ENCODE data around the gene PDE8A. TPM values are rescaled to one million over a fixed set of nuclear protein-coding genes. Genes with fewer than 3 reads are reported as not detected.

The PDE8A gene
- total and polyA plus RNA-seq, 2 donors (not counting 1 experiment from before 2014, with no cell fraction given): 17.4 to 51.1 TPM

DNA sequence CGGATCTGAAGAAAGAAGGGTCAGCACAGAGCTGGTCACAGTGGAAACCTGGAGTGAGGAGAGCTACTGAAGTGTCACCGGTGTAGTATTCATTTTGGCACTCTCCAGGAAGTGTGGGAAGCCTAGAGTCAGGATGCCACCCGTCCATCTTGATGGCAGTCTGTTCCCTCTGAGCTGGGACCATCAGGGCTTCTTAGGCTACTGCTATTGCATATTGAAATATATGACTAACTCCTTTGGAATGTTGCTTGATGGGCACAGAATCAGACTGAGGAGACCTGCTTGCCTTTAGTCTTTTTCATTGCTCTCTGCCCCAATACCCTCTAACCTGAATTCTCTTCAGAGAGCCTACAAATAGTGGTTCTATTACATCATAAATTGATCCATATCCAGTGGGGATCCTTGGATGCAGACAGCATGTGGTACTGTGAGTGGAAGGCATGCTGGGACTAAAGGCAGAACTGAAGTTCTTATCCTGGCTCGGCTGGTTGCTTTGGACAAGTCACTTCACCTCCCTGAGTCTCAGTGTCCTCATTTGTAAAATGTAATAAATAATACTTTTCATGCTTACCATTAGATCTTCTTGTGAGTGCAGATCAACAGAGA lies 143.5 kb downstream of the PDE8A start:
- H3K27me3 ChIP-seq (replicated peaks in 1 of 4; ENCODE audit: control extremely low read depth in 1 of 4, control insufficient read depth in 3 of 4, insufficient read depth in 4 of 4, low read length in 3 of 4): no peaks in the 10 kb centered on the region
- no peak for DNase-seq
- Mint-ChIP-seq H3K4me3 (no peak overlapping the region), H3K27ac (no peak overlapping the region), H3K4me1 (no peaks in the 10 kb centered on the region), H3K27me3 (no peaks in the 10 kb centered on the region), H3K9me3 (ENCODE audit: insufficient read depth) (no peaks in the 10 kb centered on the region)
- ATAC-seq (ENCODE audit: low read depth): no peak
- no peaks in the 10 kb centered on the region for H3K9me3 ChIP-seq (ENCODE audit: control extremely low read depth in 1 of 3, control insufficient read depth in 2 of 3, insufficient read depth in 1 of 3, low read length in 2 of 3)
- WGBS (ENCODE audit: insufficient coverage): 93% methylated on average over 3 of the region's 4 CpGs
- no peak overlapping the region for H3K27ac ChIP-seq (ENCODE audit: low read length in 2 of 2)
- CTCF ChIA-PET: no interaction called here
- no peaks in the 10 kb centered on the region for H3K4me1 ChIP-seq (ENCODE audit: control insufficient read depth in 2 of 2, insufficient read depth in 2 of 2, low read length in 2 of 2)
- H3K36me3 ChIP-seq (replicated peaks in 1 of 2; ENCODE audit: control extremely low read depth in 1 of 2, control insufficient read depth in 1 of 2, extremely low read depth in 1 of 2, insufficient read depth in 2 of 2, low read length in 1 of 2): peaks cover 4 to 32% of the 10 kb centered on the region in 2 experiments
- no peak overlapping the region for H3K4me3 ChIP-seq (ENCODE audit: control extremely low read depth in 1 of 5, extremely low read depth in 1 of 5, insufficient read depth in 1 of 5, low read depth in 2 of 5, low read length in 4 of 5)
- intact Hi-C loops (cut with micrococcal nuclease): no loop called here
- no peak overlapping the region for H3K9ac ChIP-seq (ENCODE audit: low read length)
- TF ChIP-seq, protein P1, sequence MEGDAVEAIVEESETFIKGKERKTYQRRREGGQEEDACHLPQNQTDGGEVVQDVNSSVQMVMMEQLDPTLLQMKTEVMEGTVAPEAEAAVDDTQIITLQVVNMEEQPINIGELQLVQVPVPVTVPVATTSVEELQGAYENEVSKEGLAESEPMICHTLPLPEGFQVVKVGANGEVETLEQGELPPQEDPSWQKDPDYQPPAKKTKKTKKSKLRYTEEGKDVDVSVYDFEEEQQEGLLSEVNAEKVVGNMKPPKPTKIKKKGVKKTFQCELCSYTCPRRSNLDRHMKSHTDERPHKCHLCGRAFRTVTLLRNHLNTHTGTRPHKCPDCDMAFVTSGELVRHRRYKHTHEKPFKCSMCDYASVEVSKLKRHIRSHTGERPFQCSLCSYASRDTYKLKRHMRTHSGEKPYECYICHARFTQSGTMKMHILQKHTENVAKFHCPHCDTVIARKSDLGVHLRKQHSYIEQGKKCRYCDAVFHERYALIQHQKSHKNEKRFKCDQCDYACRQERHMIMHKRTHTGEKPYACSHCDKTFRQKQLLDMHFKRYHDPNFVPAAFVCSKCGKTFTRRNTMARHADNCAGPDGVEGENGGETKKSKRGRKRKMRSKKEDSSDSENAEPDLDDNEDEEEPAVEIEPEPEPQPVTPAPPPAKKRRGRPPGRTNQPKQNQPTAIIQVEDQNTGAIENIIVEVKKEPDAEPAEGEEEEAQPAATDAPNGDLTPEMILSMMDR (IDR thresholded peaks at IDR 0.05): no peak
- no peak for TF ChIP-seq EZH2 (IDR thresholded peaks at IDR 0.05; ENCODE audit: borderline replicate concordance, insufficient read depth, low read depth, low read length, poor library complexity, severe bottlenecking)
- H2AFZ ChIP-seq (ENCODE audit: insufficient read depth, low read depth, low read length, poor library complexity, severe bottlenecking): no peak overlapping the region
- no peak overlapping the region for H3K4me2 ChIP-seq (replicated peaks; ENCODE audit: low read depth, low read length, poor library complexity, severe bottlenecking)
- POLR2A ChIA-PET: no interaction called here
- no peaks in the 10 kb centered on the region for H4K20me1 ChIP-seq (ENCODE audit: control insufficient read depth, insufficient read depth, low read length, poor library complexity, severe bottlenecking)
- H3K79me2 ChIP-seq (ENCODE audit: control insufficient read depth, insufficient read depth, low read length): no peaks in the 10 kb centered on the region

GRCh38 chr15:85128621-85129020 lies 147.0 kb downstream of the PDE8A start:
- ATAC-seq (ENCODE audit: low read depth): no peak
- Mint-ChIP-seq H3K9me3 (ENCODE audit: insufficient read depth) (peaks cover 2% of the 10 kb centered on the region), H3K4me3 (no peak overlapping the region), H3K27ac (no peak overlapping the region), H3K4me1 (no peaks in the 10 kb centered on the region), H3K27me3 (no peaks in the 10 kb centered on the region)
- no peak for TF ChIP-seq EZH2 (IDR thresholded peaks at IDR 0.05; ENCODE audit: borderline replicate concordance, insufficient read depth, low read depth, low read length, poor library complexity, severe bottlenecking)
- TF ChIP-seq, protein P1 (IDR thresholded peaks at IDR 0.05): no peak
- ChIA-PET CTCF (no interaction called here), POLR2A (no interaction called here)
- Histone ChIP-seq H3K36me3 (replicated peaks in 1 of 2; ENCODE audit: control extremely low read depth in 1 of 2, control insufficient read depth in 1 of 2, extremely low read depth in 1 of 2, insufficient read depth in 2 of 2, low read length in 1 of 2) (peaks cover 0 to 28% of the 10 kb centered on the region in 2 experiments), H3K9ac (ENCODE audit: low read length) (no peak overlapping the region), H3K9me3 (ENCODE audit: control extremely low read depth in 1 of 3, control insufficient read depth in 2 of 3, insufficient read depth in 1 of 3, low read length in 2 of 3) (peaks cover 0 to 2% (median 0%) of the 10 kb centered on the region in 3 donors), H3K27me3 (replicated peaks in 1 of 4; ENCODE audit: control extremely low read depth in 1 of 4, control insufficient read depth in 3 of 4, insufficient read depth in 4 of 4, low read length in 3 of 4) (no peaks in the 10 kb centered on the region), H3K27ac (ENCODE audit: low read length in 2 of 2) (no peak overlapping the region), H3K4me2 (replicated peaks; ENCODE audit: low read depth, low read length, poor library complexity, severe bottlenecking) (no peak overlapping the region), H3K79me2 (ENCODE audit: control insufficient read depth, insufficient read depth, low read length) (no peaks in the 10 kb centered on the region), H4K20me1 (ENCODE audit: control insufficient read depth, insufficient read depth, low read length, poor library complexity, severe bottlenecking) (no peaks in the 10 kb centered on the region), H3K4me1 (ENCODE audit: control insufficient read depth in 2 of 2, insufficient read depth in 2 of 2, low read length in 2 of 2) (no peaks in the 10 kb centered on the region), H3K4me3 (ENCODE audit: control extremely low read depth in 1 of 5, extremely low read depth in 1 of 5, insufficient read depth in 1 of 5, low read depth in 2 of 5, low read length in 4 of 5) (no peak overlapping the region), H2AFZ (ENCODE audit: insufficient read depth, low read depth, low read length, poor library complexity, severe bottlenecking) (no peak overlapping the region)
- no peak for DNase-seq
- intact Hi-C loops (cut with micrococcal nuclease): no loop called here

Data from B cell (primary cell).